ENCODE measurements around the gene THEMIS2.

THEMIS2 gene

GRCh38 chr1:27872059-27872801 is at the start of gene THEMIS2:
Gene THEMIS2, plus strand, starts transcription at chr1:27872544. Its CDS starts 28 bp downstream, at chr1:27872572.
- H3K27ac ChIP-seq, result no peak within 1 kb of the TSS
- TF ChIP-seq CTCF (conservative IDR thresholded peaks at IDR 0.05), result no peak

GRCh38 chr1:27823784-27824183 is 48.6 kb upstream of the THEMIS2 start:
- TF ChIP-seq CTCF (conservative IDR thresholded peaks at IDR 0.05), result no peak
- no peak overlapping the region for H3K27ac ChIP-seq

- no peak for TF ChIP-seq CTCF (conservative IDR thresholded peaks at IDR 0.05)
Observed at GRCh38 chr1:27824411-27824810, 47.9 kb upstream of the THEMIS2 start.

GRCh38 chr1:27829339-27829960 is 42.9 kb upstream of the THEMIS2 start:
- H3K27ac ChIP-seq, result peak overlapping the region; percentile 84

More at GRCh38 chr1:27824411-27824810, 47.9 kb upstream of the THEMIS2 start:
- no peak overlapping the region for H3K27ac ChIP-seq

GRCh38 chr1:27830621-27831440 is 41.5 kb upstream of the THEMIS2 start, which contains the start of gene PPP1R8:
Gene PPP1R8, plus strand, starts transcription at chr1:27830782. Its CDS starts 54 bp downstream, at chr1:27830836.
- peak within 1 kb of the TSS; percentile 84 for H3K27ac ChIP-seq
- no peak for TF ChIP-seq CTCF (conservative IDR thresholded peaks at IDR 0.05)

GRCh38 chr1:27831568-27832410 is 40.6 kb upstream of the THEMIS2 start:
- no peak for TF ChIP-seq CTCF (conservative IDR thresholded peaks at IDR 0.05)
- peak overlapping the region; percentile 84 for H3K27ac ChIP-seq

- TF ChIP-seq CTCF (conservative IDR thresholded peaks at IDR 0.05), result no peak
- peak overlapping the region; percentile 28; the same call in 1 of the 2 replicates for H3K27ac ChIP-seq
Observed at GRCh38 chr1:27832762-27833161, 39.6 kb upstream of the THEMIS2 start.

Measured in VCaP (cell line).